NCI-H2081 treated with DMSO at 0.1 percent for 48 hours (cell line): ENCODE results near the gene ALCAM.
"Not testable (repeated sequence)": the region's sequence is repeated elsewhere in the genome, so short reads cannot be mapped to it uniquely, and the experiment has no call there.

ENCODE experiments used
- DNase-seq: peaks from one replicate; lab custom pipeline; 2025; lab: John Stamatoyannopoulos, UW

Gene ALCAM

DNA sequence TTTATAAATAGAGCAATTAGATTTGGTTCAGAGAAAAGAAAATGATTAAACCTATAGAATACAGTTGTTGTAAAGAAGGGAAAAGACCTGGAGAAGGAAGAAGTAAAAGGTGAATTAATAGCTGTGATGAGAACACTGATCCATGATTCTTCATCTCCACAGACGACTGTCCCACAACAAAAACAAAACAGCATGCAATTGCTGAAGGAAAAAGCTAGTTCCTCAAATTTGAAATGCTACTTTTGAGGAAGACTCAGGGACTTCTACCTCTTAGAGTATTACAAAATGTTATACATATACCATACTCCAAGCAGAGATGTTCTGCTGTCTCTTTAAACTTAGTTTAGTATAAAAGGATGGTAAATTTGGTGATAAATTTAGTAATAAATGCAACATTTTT is 21.5 kb downstream of the ALCAM start:
- no peak for DNase-seq

DNA sequence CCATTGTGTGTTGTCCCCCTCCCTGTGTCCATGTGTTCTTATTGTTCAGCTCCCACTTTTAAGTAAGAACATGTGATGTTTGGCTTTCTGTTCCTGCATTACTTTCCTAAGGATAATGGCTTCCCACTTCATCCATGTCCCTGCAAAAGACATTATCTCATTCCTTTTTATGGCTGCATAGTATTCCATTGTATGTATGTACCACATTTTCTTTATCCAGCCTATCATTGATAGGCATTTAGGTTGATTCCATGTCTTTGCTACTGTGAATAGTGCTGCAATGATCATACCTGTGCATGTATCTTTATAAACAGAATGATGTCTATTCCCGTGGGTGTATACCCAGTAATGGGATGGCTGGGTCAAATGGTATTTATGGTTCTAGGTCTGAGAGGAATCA is 23.1 kb downstream of the ALCAM start:
- DNase-seq = not testable (repeated sequence)

DNA sequence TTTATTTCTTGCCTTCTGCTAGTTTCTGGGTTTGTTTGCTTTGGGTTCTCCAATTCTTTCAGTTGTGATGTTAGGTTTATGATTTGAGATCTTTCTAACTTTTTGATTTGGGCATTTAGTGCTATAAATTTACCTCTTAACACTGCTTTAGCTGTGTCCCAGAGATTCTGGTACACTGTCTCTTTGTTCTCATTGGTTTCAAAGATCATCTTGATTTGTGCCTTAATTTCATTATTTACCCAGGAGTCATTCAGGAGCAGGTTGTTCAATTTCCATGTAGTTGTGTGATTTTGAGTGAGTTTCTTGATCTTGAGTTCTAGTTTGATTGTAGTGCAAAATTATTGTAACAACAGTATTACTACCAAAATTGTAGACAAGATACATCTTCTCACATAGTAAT is 25.9 kb downstream of the ALCAM start:
- DNase-seq = not testable (repeated sequence)

DNA sequence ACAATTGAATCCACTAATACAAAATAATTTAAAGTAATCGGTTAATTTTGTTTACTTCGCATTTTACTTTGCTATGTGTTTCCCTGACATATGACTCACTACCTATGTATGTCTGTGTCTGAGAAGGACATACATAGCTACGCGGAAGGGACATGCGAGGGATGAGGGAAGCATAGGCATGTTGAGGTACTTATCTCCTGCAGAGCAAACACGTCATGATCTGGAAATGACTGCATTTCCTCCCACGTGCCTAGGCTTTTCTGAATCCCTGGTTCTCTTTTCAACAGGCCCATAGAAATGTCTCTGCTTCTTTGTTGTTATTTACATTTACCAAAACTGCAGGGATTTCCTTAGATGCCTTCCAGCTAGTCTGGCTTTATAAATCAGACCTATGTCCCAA is 27.5 kb downstream of the ALCAM start:
- no peak for DNase-seq

DNA sequence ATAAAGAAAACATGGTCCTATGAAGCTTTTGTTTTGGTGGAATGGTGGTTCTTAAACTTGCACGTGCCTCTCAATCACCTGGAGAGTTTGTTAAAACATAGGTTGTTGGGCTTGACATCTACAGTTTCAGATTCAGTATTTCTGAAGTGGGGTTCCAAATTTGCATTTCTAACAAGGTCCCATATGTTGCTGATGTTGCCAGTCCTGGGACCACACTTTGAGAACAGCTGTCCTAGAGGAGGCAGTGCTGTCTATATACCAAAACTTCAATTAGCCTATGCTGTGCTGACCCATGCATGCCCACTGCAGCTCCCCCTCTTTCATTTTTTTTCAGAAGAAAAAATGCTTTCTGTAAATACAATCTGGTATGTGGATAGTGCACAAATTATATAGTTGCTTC is 31.3 kb downstream of the ALCAM start:
- peak; percentile 71 for DNase-seq

DNA sequence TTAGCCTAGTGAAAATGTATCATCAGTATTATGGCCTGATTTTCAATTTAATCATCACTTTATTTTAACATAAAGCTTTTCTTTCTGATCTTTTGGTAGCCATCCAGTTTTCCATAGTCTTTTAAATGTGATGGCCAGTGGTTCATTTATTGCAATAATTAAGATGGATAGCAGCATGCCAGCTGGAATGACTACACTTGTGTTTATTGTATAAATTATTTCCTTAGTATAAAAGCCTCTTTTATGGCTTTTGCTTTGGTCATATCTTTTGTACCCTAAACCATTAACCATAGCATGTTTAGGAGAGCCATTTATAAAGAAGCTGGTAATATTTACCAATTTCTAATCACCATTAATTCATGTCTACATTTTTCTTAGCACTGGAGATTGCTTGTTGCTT is 31.7 kb downstream of the ALCAM start:
- DNase-seq = peak; percentile 97

DNA sequence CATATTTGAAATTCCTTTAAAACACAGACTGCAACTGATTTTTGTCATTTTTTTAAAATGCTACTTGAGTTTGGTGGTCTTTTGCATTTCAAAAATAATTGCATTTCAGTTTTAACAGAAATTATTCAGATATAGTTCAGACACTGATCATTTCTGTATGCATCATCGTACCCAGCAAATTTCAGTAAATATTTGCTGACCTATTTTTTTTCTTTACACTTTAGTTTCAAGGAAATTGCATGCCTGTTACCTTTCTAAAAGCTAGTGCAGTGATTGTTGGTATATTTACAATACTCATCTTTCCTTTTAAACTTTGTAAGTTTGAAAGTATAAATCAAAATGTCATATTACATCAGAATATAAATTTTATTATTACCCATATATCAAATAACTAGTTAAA is 32.4 kb downstream of the ALCAM start:
- DNase-seq = no peak

DNA sequence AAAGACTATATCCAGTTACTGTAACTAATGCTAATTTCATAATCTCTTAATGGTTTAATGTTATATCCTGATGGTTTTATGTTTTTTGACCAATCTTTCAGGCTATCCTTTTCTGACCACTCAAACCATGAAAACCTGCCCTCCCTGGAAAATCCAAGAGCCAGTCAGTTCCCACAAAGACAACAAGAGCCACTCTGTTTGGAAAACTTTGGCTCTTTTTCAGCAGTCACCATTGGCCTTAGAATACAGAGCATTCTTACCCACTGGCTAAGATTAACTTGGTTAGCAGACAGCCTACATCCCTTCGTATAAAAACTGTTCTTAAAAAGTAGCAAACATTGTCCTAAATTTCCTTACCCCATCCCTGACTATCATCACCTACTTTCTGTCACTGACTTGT is 32.9 kb downstream of the ALCAM start:
- DNase-seq = no peak

DNA sequence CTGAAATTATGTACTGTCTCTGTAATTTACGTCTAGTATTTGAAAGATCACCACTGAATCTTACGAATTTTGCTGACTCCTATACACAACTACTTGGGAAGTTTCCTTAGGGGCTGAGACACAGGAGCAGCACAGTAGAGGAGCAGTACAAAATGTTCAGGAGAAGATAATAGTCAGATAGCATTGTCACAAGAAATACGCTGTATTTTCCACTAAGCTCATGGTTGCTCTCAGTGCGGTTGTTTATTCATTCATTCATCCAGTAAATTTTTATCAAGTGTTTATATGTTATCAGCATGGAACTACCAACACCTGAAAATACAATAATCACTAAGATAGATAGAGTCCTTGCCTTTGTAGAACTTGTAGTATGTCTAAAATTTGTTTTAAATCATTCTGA is 34.5 kb downstream of the ALCAM start:
- DNase-seq = no peak

DNA sequence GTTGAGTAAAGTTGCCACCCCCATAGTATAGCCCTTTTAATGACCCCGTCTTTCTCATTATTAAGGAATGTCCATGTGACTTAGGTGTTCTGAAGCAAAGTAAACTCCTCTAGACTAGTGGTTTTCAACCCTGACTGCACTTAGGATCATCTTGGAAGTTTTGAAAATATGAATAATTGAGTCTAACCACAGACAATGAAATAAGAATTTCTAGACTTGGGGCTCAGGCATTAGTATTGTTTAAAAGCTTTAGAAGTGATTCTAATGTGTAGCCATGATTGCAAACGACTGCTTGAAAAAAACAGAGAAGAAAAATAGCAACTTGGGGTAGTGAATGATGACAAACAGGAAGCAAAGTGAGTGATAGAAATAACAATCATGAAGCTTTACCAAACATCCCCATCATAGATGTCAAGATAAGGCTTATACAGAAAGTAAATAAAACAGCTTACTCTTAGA is 35.0 kb downstream of the ALCAM start:
- no peak for DNase-seq

DNA sequence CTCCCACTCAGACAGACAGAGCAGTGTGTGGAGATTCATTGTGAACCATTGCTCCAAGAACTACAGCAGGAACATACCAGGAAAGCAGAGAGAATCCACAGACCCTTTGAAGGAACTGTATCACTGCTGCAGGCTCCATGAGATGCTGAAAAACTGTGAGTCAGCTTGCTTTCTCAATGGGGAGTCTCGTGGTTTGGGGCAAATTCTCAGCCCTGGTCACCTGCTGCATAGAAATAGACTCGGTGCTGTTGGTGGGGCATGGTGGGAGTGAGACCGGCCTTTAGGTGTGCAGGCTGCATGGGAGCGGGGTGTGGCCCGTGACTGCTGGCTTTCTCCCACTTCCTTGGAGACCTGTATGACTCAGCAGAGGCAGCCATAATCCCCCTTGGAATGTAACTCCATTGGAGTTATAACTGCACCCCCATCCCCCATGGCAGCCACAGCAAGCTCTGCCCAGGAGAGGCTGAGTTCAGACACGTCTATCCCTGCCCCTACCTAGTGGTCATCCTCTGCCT is 35.6 kb downstream of the ALCAM start:
- no peak for DNase-seq

DNA sequence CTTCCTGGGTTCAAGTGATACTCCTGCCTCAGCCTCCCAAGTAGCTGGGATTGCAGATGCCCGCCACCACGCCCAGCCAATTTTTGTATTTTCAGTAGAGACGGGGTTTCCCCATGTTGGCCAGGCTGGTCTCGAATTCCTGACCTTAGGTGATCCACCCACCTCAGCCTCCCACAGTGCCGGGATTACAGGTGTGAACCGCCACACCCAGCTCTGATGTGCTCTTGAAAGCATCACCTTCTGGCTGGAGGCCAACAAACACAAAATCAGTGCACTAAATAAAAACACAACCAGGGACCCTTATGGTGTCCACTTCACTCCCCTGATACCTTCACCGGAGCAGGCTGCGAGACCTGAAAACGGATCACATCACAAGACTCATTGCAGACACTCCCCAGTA is 36.3 kb downstream of the ALCAM start:
- DNase-seq = not testable (repeated sequence)

DNA sequence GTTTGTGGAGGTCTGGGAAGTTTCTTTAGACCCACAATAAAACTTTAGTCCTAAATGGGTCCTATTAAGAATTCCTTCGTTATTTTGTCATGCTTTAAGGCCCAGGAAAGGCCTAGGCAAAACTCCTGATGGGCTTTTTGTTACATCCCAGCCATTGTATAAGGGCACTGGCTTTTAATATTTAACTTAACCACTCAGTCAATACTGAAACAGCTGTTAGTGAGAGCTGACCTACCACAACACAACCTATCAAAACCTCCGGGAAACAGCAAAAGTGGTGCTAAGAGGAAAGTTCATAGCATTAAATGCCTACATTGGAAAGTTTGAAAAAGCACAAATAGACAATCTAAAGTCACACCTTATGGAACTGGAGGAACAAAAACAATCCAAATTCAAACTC is 39.6 kb downstream of the ALCAM start:
- no peak for DNase-seq

DNA sequence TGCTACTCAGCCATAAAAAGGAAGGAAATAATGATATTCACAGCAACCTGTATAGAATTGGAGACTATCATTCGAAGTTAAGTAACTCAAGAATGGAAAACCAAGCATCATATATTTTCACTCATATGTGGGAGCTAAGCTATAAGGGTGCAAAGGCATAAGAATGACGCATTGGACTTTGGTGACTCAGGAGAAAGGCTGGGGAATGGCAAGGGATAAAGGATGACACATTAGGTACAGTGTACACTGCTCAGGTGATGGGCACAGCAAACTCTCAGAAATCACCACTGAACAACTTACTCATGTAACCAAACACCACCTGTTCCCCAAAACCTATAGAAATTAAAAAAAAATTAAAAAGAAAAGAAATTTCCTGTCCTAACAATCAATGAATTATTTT is 42.7 kb downstream of the ALCAM start:
- DNase-seq = no peak

DNA sequence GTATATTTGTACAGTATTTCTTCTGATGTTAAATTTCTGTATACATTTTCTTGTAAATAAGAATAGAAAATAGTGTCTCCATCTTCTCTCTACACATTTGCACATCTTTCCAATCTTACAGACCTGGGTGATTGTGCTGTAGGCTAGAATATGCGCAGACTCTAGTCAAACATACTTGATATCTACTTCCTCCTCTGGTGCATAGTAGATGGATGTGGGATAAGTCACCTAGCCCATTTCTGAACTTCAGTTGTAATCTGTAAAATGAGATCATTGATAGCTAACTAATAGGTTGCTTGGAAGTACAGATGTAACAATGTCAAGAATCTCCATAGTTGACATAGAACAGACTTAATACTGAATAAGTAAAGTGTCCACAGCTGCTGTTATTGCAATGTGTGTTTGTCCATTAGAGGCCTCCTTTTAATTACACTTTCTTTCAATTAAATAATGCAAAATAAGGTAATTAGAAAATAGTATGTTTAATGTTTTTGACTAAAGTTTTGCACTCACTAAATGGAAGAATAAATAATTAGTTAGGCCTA is 46.7 kb downstream of the ALCAM start:
- DNase-seq = no peak

DNA sequence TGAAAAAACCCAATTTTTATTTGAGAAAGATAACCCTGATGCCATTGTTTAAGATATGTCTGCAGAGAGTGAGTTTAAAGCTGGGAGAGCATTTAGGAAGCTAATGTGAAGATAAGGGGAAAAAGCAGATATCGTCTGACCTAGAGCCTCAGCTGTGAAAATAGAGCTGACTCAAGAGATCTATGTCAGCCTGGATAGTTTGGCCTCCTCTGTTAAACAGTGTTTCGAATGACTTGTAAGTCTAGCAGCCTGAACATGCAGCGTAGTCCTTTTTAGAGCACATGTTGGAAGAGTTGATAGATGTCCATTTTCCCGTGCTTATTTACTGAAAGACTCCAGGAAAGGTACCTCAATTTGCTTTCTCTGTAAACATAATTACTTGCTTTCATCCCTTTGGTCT is 48.1 kb downstream of the ALCAM start:
- DNase-seq = no peak

DNA sequence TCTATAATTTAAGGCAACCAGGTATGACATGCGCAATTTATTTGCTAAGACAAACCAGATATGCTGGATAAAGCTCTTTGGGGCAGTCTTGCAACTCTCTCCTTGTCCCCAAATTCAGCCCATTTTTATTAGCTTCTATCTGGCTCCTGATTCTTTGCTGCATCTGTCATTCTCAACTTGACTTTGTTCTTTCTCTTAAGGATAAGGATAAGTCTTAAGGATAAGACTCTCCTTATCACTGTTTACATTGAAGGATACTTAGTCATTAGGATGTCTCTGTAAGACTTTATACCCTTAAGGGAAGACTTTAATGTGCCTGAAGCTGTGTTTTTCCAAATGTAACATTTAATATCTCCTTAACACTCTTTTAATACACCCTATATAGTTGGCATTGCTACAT is 49.2 kb downstream of the ALCAM start:
- DNase-seq = no peak

DNA sequence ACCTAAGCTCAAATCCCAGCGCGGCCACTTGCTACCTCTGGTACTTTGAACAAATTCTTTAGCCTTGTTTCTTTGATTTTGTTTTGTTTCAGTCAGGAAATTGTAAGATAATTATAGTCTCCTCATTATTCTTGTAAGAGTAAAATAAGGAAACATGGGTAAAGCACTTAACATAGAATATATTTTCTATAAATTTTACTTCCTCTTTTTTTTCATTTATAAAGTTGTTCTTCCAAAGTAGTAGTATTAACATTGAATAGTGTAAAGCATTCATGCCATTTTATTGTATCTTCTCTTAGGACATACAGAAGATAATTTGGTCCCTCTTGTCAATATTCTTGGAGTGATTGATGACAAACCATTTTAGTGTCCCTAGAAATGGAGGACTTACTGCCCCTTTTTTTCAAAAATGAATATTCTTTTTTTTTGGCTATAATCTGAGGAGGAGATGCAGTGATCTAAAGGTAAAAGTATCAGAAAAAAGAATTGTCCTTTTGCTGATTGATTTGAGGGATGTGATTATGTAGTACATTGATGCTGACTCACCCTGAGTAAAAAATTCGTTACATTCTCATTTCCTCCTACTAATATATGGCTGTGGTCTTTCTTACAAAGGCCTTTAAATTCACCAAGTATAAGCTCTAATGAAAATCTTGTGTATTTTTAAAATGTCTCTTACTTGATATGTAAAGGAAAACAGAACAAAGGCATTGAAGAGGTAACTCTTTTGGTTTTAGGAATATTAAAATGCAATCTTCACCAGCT is 51.0 kb downstream of the ALCAM start:
- DNase-seq = no peak

DNA sequence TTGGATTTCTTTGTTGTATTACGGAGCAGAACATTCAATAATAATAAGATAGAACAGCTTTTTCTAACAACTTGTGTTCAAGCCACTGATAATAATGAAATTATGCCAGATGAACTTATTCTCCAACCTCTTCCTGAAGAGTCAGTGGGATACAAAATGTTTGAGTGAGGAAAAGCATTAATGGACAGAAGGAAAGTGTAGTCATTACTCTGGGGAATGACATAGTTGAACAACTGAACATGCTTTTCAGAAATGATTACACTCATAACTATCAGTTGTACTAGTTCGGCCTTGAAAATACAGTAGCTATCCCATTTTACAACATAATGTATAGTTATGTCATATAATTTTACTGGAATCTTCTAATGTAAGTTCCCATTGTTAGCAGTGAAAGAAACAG is 55.9 kb downstream of the ALCAM start:
- DNase-seq = no peak

DNA sequence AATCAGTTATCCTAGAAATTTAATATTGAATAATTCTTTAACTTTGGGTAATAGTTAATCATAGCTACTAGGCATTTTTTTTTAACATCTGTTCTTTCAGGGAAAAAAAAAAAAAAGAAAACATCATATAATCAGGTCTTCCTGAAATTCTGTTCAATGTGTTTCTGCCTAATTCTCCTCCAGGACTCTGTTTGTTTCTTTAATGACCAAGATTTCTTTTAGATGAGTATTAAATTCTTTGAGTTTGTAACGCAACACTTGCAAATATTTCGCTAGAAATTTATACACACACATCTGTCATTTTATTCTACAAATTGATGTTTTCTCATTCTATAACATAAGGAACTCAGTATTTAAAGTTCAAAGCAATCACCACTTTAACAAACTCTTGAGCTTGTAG is 56.7 kb downstream of the ALCAM start:
- no peak for DNase-seq

DNA sequence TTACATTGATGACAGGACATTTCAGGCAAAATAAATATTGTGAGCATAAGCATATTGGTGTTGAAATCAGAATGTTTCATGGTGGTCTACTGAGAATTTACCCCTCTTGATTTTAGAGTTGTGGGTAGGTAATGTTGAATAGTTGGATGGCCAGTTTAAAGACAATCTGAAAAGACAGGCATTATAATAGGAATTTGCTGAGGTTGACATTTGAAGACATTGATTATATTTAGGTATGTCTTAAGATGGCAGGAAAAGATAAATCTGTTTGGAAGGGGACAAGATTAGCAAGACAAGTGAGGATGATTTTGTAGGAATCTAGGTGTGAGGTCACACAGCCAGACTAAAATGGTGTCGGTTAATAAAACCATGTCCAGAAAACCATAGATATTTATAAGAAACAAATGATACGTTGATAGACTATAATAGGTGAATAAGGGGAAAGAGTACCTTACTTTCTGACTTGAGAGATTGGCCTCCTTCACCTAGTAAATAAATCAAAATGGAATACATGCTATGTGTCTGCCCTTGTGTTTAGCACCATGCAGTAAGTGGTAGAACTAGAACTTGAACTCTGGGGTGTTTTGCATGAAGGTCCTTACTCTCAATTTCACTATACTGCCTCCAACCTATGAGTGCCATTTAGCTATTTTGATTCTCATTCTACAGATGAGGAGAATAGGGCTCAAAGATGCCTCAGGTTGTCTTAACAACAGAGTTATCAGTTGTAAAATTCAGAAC is 57.9 kb downstream of the ALCAM start:
- DNase-seq = no peak

DNA sequence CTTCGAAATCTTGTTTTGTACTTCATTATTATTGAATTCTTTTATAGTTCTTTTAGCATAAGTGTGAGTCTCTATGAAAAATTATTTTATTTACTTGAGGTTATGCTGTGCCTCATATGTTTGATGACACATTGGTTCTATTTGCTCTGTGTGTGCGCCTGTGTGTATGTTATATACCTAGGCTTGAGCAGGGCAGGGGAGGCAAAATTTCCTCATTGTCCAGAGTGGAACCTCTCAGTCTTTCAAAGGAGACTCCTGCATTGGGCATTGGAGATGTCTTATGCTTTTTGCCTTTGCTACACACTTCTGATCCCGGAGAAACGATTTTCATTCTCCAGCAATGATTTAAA is 58.4 kb downstream of the ALCAM start:
- no peak for DNase-seq

DNA sequence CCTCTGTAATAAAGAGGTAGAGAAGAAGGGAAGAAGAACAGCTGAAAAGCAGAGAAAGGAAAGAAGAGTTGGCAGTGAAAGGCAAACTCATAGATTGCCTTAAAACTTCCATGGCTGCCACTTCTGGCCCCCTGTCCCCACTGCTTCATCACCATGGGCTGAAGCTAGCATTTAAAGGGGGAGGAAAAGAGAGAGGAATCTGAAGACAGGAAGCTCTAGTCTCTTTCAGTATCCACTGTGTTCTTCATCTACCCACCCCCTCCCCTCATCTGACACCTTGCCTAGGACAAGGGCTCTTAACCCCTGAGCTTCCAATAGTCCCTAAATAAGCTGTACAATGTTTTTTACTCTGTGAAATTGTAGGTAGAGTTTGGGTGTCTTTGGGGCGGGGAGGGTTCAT is 60.6 kb downstream of the ALCAM start:
- DNase-seq = no peak
